HepG2 (cell line): ENCODE results near the gene PMEL. TPM values are rescaled to one million over a fixed set of nuclear protein-coding genes. Genes with fewer than 3 reads are reported as not detected.

Experiments used
- ATAC-seq: fragments of 200-7000 bp; cut with Tn5 transposase; 3 replicates; pipeline ENCODE4 v1.9.1; 2020; ENCODE audit warnings: mild to moderate bottlenecking, moderate library complexity
- BruUV-seq: library from RNA; stranded (reverse); fragments of 400-500 nt; replicated peaks from 2 replicates; lab custom pipeline; 2021; lab: Mats Ljungman, UMichigan
- CTCF ChIA-PET: fragments of 300-600 bp; formaldehyde crosslinking; extraction: SDS; loops from one replicate; lab custom pipeline; 2021; ENCODE audit warnings: low total read pairs, inconsistent platforms, low intra/inter-chr PET ratio; lab: Yijun Ruan, JAX
- POLR2A ChIA-PET: fragments of 350-600 bp; sonication (Branson Sonifier 250); formaldehyde crosslinking; loops from one replicate; lab custom pipeline; 2020; ENCODE audit warnings: antibody characterized with exemption, inconsistent platforms; lab: Yijun Ruan, JAX
- DNase-seq: peaks from one replicate; pipeline ENCODE4 v3.0.0-alpha.2; 2015; ENCODE audit warnings: low spot score
- FAIRE-seq: peaks from 3 replicates; lab custom pipeline; 2011; peaks lifted over from hg19 to GRCh38; lab: Jason Lieb, UNC
- H2AFZ ChIP-seq: one replicate; pipeline ENCODE4 v1.6.1; 2011; ENCODE audit warnings: low read length, inconsistent platforms
- H3K27ac ChIP-seq: fragments of 300-600 bp; 3 replicates; pipeline ENCODE4 v1.8.0; 2011; ENCODE audit warnings: mixed run types, mild to moderate bottlenecking, mixed read lengths, low read length, inconsistent platforms; ENCODE audit not compliant: insufficient read depth; ENCODE audit errors: extremely low read length
- H3K27me3 ChIP-seq, 2 experiments: fragments of 200-600 bp in 1 of 2; 2 replicates in 1 of 2; 3 replicates in 1 of 2; pipeline versions ENCODE4 v1.6.0 to v1.8.0; 2011; ENCODE audit warnings: low read length in 2 of 2, mild to moderate bottlenecking in 2 of 2, moderate library complexity in 2 of 2, inconsistent platforms in 1 of 2; ENCODE audit not compliant: insufficient read depth in 2 of 2, control insufficient read depth in 1 of 2
- H3K36me3 ChIP-seq, 2 experiments: fragments of 200-600 bp in 1 of 2; replicated peaks in 1 of 2; 2 replicates in 1 of 2; 3 replicates in 1 of 2; pipeline versions ENCODE4 v1.5.1 to v1.8.0; 2011; ENCODE audit warnings: low read length in 2 of 2, inconsistent platforms in 1 of 2; ENCODE audit not compliant: insufficient read depth in 2 of 2, control insufficient read depth in 1 of 2
- H3K4me1 ChIP-seq: 2 replicates; pipeline ENCODE4 v1.5.1; 2012; ENCODE audit warnings: low read length, inconsistent platforms; ENCODE audit not compliant: insufficient read depth
- H3K4me2 ChIP-seq: 2 replicates; pipeline ENCODE4 v1.6.0; 2011; ENCODE audit warnings: low read depth, low read length, inconsistent platforms
- H3K4me3 ChIP-seq, 3 experiments: fragments of 200-600 bp in 1 of 3; sonication (generic), shearing (Covaris generic) in 1 of 3; replicated peaks in 1 of 3; 2 replicates each; pipeline ENCODE4 v1.5.1; 2011 to 2016; ENCODE audit warnings: low read length in 3 of 3, inconsistent platforms in 2 of 3, low read depth in 2 of 3, mild to moderate bottlenecking in 2 of 3, control low read depth in 1 of 3, mixed read lengths in 1 of 3; ENCODE audit not compliant: insufficient read depth in 1 of 3
- H3K79me2 ChIP-seq: one replicate; pipeline ENCODE4 v1.6.1; 2011; ENCODE audit warnings: low read length, inconsistent platforms; ENCODE audit not compliant: insufficient read depth
- H3K9ac ChIP-seq: 2 replicates; pipeline ENCODE4 v1.6.0; 2011; ENCODE audit warnings: mild to moderate bottlenecking, low read depth, low read length, inconsistent platforms; ENCODE audit not compliant: insufficient read depth
- H3K9me3 ChIP-seq: 2 replicates; pipeline ENCODE4 v1.5.1; 2012; ENCODE audit warnings: mild to moderate bottlenecking, low read length
- H4K20me1 ChIP-seq: 2 replicates; pipeline ENCODE4 v1.6.0; 2011; ENCODE audit warnings: inconsistent platforms, mild to moderate bottlenecking, low read length, moderate library complexity; ENCODE audit not compliant: insufficient read depth
- GABPB1 ChIP-seq: IDR thresholded peaks from 2 replicates; pipeline ENCODE4 v1.6.1; 2016; ENCODE audit warnings: mild to moderate bottlenecking, missing genetic modification reagents, moderate library complexity, missing compliant biosample characterization
- HBP1 ChIP-seq: IDR thresholded peaks from 2 replicates; pipeline ENCODE4 v1.6.1; 2016; ENCODE audit warnings: low read depth, control low read depth
- HOXA3 ChIP-seq: sonication (generic); formaldehyde crosslinking; IDR thresholded peaks from 2 replicates; pipeline ENCODE4 v1.5.0; 2020; ENCODE audit warnings: missing genetic modification reagents
- SPEN ChIP-seq: sonication (generic); formaldehyde crosslinking; IDR thresholded peaks from 2 replicates; pipeline ENCODE4 v1.5.1; 2020; ENCODE audit warnings: low read depth, mild to moderate bottlenecking, missing genetic modification reagents
- SRSF1 ChIP-seq: fragments of 200-400 bp; formaldehyde crosslinking; optimal IDR thresholded peaks from 2 replicates; pipeline ENCODE3; 2017; ENCODE audit warnings: mild to moderate bottlenecking, low read depth, low read length, moderate library complexity
- TFAP4 ChIP-seq: sonication (generic); IDR thresholded peaks from 2 replicates; pipeline ENCODE4 v1.6.1; 2016; ENCODE audit warnings: low read depth, borderline replicate concordance
- ZBTB38 ChIP-seq: sonication (generic); formaldehyde crosslinking; IDR thresholded peaks from 2 replicates; pipeline ENCODE4 v1.5.1; 2020; ENCODE audit warnings: mild to moderate bottlenecking, missing genetic modification reagents
- ZNF275 ChIP-seq: sonication (generic); formaldehyde crosslinking; IDR thresholded peaks from 2 replicates; pipeline ENCODE4 v1.8.0; 2022; ENCODE audit warnings: missing genetic modification reagents, mild to moderate bottlenecking, inconsistent platforms, borderline replicate concordance
- ZNF687 ChIP-seq: sonication (generic); formaldehyde crosslinking; IDR thresholded peaks from 2 replicates; pipeline ENCODE4 v1.5.1; 2020; ENCODE audit warnings: mild to moderate bottlenecking, missing genetic modification reagents, moderate library complexity
- WGBS: methylation state at CpG from one replicate; pipeline ENCODE4 v1.1.6; 2017; ENCODE audit warnings: low lambda C conversion rate; 5-methylcytosine and 5-hydroxymethylcytosine counted together
- in situ Hi-C: cut with HindIII; loops from 2 replicates; pipeline ENCODE4 v1.10.0; 2017; ENCODE audit warnings: low pct_unique_long_range_greater_than_20kb; ENCODE audit not compliant: extremely low pct_ligation_motif_present
- intact Hi-C: fragments of 100-400 bp; cut with micrococcal nuclease; formaldehyde crosslinking; loops from one replicate; pipeline ENCODE4 v1.10.0; 2022; ENCODE audit not compliant: unreplicated experiment
- polyA plus RNA-seq, 8 experiments: library from polyadenylated mRNA; depleted of rRNA in 3 of 8; stranded (reverse) in 7 of 8; unstranded in 1 of 8; fragments of >200 nt; fragmentation: Illumina TruSeq in 4 of 8; extraction: Trizol in 4 of 8; gene quantifications; 2 replicates each; pipeline versions ENCODE4 v1.2.1 to v1.2.3, GENCODE V29; 2011 to 2016; ENCODE audit warnings: low read depth in 4 of 8, missing spikeins in 1 of 8, mixed read lengths in 1 of 8; ENCODE audit not compliant: insufficient read depth in 1 of 8
- total RNA-seq, 5 experiments: library from RNA; depleted of rRNA; stranded (reverse); fragments of >200 nt; fragmentation: Illumina TruSeq; extraction: Trizol; gene quantifications; 2 replicates each; pipeline ENCODE4 v1.2.3, GENCODE V29; 2016; ENCODE audit warnings: low read depth in 1 of 5
- TF ChIP-seq, protein P1 (sequence below): sonication (generic); formaldehyde crosslinking; IDR thresholded peaks from 2 replicates; pipeline ENCODE4 v1.4.0; 2020; ENCODE audit warnings: mild to moderate bottlenecking, missing genetic modification reagents

PMEL gene
- total and polyA plus RNA-seq, 2 of the 13 experiments (the other 11 are each of a cell fraction or from before 2014, with no cell fraction given): 0.49 to 3.3 TPM

- Histone ChIP-seq H3K27ac (no peak overlapping the region), H3K36me3 (no peaks in the 10 kb centered on the region), H3K9ac (peak overlapping the region; percentile 61; the same call in 1 of the 2 replicates), H4K20me1 (no peaks in the 10 kb centered on the region), H3K9me3 (no peaks in the 10 kb centered on the region), H3K79me2 (peaks cover 9% of the 10 kb centered on the region), H2AFZ (peak overlapping the region; percentile 84), H3K4me2 (peak overlapping the region; percentile 97), H3K27me3 (peaks cover 0 to 11% of the 10 kb centered on the region in 2 experiments; a peak in 1 of 5 replicates), H3K4me1 (peaks cover 49% of the 10 kb centered on the region), H3K4me3 (peak overlapping the region; percentile 70 to 80 (median 80))
- no peak for DNase-seq
- FAIRE-seq: no peak
- POLR2A ChIA-PET: interaction anchor here (2.0 to 10.5 kb wide), 3 partner anchors 42 to 114 kb away, joined by 11 to 108 read pairs (median 20); partner anchors contain the start of genes DNAJC14, ORMDL2, RAB5B and SARNP
- TF ChIP-seq HOXA3 (CRISPR knock-in tag) (0 out of 2 replicates have a peak, but pooled peaks have one; percentile 37), HBP1 (CRISPR knock-in tag) (no peak), ZNF275 (CRISPR knock-in tag) (no peak), GABPB1 (CRISPR knock-in tag) (peak; percentile 22; the same call in 1 of the 2 replicates), SRSF1 (no peak), TFAP4 (0 out of 2 replicates have a peak, but pooled peaks have one; percentile 7), ZNF687 (CRISPR knock-in tag) (peak; percentile 39), SPEN (CRISPR knock-in tag) (0 out of 2 replicates have a peak, but pooled peaks have one; percentile 23), ZBTB38 (CRISPR knock-in tag) (peak; percentile 18; the same call in 1 of the 2 replicates)
- TF ChIP-seq, protein P1, sequence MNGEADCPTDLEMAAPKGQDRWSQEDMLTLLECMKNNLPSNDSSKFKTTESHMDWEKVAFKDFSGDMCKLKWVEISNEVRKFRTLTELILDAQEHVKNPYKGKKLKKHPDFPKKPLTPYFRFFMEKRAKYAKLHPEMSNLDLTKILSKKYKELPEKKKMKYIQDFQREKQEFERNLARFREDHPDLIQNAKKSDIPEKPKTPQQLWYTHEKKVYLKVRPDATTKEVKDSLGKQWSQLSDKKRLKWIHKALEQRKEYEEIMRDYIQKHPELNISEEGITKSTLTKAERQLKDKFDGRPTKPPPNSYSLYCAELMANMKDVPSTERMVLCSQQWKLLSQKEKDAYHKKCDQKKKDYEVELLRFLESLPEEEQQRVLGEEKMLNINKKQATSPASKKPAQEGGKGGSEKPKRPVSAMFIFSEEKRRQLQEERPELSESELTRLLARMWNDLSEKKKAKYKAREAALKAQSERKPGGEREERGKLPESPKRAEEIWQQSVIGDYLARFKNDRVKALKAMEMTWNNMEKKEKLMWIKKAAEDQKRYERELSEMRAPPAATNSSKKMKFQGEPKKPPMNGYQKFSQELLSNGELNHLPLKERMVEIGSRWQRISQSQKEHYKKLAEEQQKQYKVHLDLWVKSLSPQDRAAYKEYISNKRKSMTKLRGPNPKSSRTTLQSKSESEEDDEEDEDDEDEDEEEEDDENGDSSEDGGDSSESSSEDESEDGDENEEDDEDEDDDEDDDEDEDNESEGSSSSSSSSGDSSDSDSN (CRISPR knock-in tag): peak; percentile 25; the same call in 1 of the 2 replicates
- CTCF ChIA-PET: no interaction called here
- intact Hi-C loops (loop anchor here (1.0 to 5.0 kb wide), 2 partner anchors 109 to 195 kb away; partner anchors contain the start of gene RPS26), in situ Hi-C loops (no loop called here)
- 3% methylated on average over 7 of the region's 60 CpGs for WGBS
- no TSS peak for BruUV-seq
- ATAC-seq: peak; percentile 20; the same call in 2 of the 3 replicates
Measured at GRCh38 chr12:55931780-55932550, 33.9 kb downstream of the PMEL start.
